ENCODE results near the gene SPO11.

The SPO11 gene

GRCh38 chr20:57389695-57390603 is 60.3 kb downstream of the SPO11 start:
- DNase-seq (ENCODE audit: low read depth in 2 of 3, low spot score in 2 of 3) = peak in 1 of 3 experiments; percentile 65

GRCh38 chr20:57390604-57391438 is 61.2 kb downstream of the SPO11 start, which contains the start of gene RBM38:
Gene RBM38, plus strand, starts transcription at chr20:57391396. Its CDS starts 186 bp downstream, at chr20:57391582.
- peak in 1 of 3 experiments; percentile 74 for DNase-seq (ENCODE audit: low read depth in 2 of 3, low spot score in 2 of 3)

GRCh38 chr20:57391439-57392301 is 62.1 kb downstream of the SPO11 start:
- DNase-seq (ENCODE audit: low read depth in 2 of 3, low spot score in 2 of 3) = no peak

GRCh38 chr20:57392512-57393271 is 63.1 kb downstream of the SPO11 start:
- no peak for DNase-seq (ENCODE audit: low read depth in 2 of 3, low spot score in 2 of 3)

All from activated CD8-positive, alpha-beta memory T cell treated with anti-CD3 and anti-CD28 coated beads for 48 hours (primary cell).